GM15510 (cell line): ENCODE measurements around the gene IRS2.

Source experiments
- POLR2A ChIP-seq: IDR thresholded peaks from 3 replicates; pipeline ENCODE4 v1.6.1; 2011; ENCODE audit warnings: borderline replicate concordance; ENCODE audit not compliant: insufficient read length; ENCODE audit errors: extremely low read depth

IRS2 gene

DNA sequence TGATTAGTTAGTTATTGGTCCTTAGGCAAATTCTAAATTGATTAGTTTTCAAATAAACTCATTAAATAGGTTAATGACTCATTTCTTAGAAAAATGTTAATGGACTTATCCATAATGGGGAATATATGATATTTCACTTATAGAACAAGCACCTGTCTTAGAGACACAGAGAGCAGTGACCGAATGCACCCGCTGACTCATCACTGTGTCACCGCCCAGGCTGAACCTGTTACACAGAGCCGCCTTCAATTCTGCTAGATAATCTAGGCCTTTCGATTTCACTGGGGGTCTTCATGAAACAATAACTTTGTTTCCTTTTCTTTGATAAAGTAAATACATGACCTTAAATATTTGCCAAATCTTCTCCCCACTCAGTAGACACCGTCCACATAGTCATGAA is 13.1 kb downstream of the IRS2 start:
- TF ChIP-seq POLR2A, result no peak

DNA sequence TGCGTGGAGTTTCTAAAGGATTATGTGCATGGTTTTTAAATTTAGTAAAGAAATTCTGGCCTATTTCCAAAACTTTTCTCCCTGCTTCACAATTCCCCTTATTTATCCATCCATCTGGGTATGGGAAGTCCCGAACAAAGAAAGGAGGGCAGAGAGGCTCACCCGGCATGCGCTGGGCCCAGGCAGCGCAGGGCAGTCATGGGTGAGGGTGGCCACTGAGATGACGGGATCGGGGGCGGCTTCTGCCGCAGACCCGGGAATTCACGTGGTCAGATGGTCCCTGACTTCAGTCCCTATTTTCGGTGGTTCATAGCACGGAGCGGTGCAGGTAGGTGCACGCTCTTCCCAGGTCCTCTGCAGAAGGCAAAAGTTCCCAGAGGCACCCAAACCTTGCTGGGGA is 14.5 kb downstream of the IRS2 start:
- TF ChIP-seq POLR2A, result no peak

DNA sequence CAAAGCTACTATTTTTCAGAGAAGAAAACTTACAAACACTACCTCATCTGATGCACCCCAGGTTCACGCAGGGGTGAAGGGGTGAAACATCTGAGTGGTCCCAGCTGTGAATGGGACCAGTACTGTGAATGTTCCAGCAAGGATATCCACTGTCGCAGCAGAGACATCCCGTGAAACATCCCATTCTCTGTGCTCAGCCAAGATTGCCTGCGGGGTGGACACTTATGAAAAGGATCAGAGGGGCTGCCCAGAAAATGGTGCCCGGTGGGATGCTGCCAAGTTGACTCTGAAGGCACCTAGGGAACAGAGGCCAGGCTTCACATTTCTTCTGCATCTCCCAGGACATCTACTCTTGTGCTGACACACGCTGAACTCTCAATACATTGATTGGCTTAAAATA is 15.9 kb downstream of the IRS2 start:
- TF ChIP-seq POLR2A, result no peak

DNA sequence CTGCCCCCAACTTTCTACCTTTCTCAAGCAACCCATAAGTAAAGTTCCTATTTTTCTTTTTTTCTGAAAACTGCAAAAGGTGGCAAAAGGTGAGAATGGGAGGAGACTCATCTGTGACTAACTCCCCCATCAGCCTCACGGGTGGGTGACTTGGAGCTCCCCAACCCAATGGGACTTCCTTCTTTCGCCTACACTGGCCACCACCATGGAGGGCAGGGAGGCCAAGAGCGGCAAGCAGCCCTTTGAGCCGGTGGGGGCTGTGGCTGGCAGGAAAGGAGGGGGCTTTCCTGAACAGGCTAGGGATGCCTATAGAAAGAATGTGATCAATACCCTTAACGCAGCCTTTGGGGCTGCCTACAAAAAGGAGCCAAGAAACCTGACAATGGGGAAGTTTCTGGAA is 16.5 kb downstream of the IRS2 start:
- no peak for TF ChIP-seq POLR2A

DNA sequence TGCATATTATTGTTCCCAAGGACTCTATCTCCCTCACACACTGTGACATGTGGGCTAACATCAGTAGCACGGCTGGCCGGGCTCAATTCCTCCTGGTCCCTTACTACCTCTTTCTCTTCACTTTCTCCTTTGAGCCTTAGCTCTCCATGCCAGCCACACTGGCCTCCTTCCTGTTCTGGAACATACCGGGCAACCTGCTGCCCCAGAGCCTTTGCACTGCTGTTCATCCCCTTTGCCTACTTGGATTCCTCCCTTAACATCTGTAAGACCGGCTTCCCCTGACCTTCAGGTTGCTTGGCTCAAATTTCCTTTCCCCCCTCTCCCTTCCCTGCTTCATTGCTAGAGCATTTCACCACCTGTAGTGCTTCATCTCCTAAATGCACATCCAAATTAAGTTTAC is 17.1 kb downstream of the IRS2 start:
- TF ChIP-seq POLR2A, result no peak

DNA sequence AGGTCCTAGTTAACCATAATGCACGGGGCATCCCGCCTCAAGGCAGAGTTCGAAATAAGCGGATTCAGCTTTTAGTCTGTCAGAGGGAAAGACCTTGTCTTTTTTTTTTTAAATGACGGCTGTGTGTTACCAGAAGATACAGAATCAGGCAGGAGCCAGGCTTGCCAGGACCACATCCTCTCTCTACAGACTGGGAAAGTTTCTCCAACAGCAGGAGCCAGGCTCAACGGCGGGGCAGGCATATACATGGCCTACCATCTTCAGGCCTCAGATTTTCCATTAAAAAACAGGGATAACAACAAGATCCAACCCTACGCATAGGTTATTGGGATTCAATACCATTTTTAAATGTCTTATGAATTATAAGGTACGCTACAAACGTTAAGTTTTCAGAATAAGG is 17.8 kb downstream of the IRS2 start:
- no peak for TF ChIP-seq POLR2A

DNA sequence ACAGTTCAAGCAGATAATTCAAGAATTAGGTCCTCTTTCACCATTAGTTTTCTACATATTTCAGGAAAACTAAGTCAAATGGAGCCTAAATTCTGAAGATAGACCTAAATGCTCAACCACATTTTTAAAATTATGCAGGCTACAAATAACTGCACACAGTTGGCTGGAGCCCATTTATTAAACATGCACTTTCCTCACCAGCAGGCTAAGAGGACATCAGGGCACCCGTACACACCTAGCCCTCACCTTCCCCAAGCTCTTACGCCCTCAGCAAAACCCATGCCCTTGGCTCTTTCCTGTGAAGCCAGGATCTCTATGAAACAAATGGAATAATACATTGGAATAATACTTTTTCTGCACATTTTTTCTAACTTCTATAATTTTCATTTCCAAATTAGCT is 18.2 kb downstream of the IRS2 start:
- TF ChIP-seq POLR2A, result no peak

DNA sequence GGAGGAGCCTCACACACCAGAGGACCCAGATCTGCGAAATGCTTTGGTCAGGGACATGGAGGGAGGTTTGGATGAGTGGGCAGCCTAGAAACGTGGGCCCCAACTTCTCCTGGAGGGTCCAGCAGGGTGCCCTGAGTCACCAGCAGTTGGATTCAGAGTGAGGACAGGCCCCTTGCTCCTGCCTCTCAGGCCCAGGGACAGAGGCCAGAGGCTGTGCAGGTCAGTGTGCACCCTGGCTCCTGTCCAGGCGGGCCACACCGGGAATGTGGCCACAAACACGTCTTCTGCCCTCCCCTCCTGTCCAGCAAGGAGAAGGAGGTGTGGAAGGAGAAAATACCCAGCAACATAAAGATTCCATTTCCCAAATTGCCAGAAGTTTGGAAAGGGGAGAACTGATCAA is 19.4 kb downstream of the IRS2 start:
- TF ChIP-seq POLR2A, result no peak

DNA sequence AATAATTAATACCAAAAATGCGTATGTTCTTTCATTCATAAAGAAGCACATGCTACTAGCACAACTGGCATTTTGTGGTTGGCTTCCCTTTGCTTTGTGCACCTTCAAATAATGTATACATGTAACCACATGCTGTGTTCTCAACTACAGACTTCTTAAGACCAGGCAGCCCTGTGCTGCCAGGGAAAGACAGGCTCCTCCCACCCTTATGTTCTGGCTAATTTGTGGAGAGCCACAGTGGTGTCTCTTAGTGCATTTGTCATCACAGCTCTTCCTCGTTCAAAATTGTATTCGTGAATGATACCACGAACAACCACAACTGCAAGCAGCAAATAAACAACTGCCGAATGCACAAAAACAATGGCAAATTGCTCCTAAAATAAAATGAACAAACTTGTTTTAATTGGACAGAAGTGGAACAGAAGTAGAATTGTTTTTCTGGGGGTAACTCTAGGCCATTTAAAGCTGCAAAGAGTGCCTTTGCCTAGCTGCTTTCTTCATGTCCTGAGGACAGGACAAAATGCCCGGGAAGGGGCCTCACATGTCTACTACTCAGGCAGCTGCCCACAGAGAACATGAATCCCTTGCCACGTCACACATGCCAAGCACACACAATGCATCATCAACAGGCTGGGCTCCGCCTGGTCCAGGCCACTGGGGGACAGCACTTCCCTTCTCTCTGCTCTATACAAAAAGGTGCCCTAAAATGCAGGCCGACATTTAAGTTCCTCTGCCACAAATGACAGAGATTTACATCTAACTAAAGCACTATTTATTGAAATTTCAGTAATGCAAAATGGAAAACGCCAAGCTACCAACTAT is 21.7 kb downstream of the IRS2 start:
- no peak for TF ChIP-seq POLR2A

DNA sequence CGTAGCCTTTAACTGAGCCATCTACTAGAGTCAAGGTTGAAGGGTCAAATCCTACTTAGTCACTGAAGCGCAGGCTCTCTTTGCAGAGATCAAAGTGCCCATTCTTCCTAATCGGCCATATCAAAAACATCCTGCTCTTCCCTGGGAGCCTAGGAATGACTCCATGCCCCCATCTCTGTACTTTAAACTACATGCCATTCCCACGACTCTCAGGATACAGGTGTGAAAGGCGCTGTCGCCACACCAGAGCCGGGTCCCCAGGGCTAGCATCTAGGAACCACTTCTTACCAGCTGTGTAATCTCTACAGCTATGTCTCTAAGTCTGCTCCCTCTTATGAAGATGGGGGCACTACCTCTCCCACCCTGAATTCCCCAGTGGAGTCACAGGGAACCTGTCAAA is 22.3 kb downstream of the IRS2 start:
- TF ChIP-seq POLR2A, result no peak

DNA sequence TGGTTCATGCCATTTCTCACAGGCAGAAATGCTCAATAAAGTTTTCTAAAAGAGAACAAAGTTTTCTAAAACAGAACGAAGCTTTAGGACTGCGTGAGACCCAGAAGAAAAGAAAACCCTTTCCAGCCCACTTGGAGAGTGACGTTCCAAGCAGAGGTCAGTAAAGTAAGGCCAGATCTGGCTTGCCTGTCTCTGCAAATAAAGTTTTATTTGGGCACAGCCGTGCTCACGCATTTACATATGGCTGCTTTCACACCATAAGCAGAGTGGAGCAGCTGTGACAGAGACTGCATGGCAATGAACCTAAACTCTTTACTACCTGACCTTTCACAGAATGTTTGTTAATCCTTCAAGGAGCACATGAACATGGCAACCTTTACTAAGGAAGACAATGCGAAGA is 23.6 kb downstream of the IRS2 start:
- TF ChIP-seq POLR2A, result no peak

DNA sequence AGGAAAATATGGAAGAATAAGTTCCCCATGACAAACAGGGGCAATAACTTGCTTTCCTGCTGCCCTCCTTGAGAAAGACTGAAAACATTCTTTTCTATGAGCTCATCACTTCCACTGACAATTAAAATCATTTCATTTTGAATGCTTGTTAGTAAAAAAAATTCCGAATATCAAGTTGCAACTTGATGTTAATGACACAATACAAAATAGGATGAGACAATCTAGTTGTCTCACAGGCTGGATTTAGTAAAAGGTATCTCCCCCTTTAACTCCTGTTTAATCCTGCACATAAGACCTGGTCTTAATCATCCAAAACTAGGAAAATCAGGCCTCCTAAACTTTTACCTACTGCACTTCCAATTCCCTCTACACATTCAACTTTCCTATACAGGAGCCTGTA is 24.7 kb downstream of the IRS2 start:
- TF ChIP-seq POLR2A, result no peak

DNA sequence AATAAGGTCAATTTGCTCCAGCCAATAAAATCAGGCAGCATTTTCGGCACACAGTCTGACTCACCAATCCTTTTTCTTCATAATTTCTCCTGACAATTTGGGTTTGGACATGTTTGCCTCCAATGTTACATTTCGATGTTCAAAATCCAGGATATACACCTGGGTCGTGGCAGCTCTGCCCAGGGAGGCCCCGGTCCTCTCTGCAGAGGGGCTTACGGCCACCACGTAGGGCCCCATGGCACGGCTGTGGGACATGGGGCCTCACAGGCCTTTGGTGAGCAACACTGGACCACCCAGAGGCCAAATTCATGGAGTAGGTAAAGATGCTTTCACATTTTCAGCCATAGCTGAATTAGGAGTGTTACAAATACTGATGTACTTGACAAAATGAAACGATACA is 25.4 kb downstream of the IRS2 start:
- no peak for TF ChIP-seq POLR2A

DNA sequence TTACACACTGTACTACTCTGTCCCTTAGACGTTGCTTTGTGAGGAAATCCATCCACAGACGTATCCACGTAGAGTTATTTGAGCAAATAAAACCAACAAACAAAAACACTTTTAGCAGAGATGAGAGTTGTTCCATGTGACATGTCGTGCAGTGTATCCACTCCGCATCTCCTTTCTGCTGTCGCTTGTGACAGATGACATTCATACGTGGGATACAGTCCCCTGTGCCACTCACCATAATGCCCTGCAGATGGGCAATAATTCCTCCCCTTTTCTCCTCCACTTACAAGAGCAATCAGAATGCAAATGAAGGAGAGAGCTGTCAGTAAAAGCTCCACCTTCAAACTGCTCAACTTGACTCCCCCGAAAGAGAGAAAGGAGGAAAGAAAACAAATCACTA is 26.0 kb downstream of the IRS2 start:
- TF ChIP-seq POLR2A, result no peak

DNA sequence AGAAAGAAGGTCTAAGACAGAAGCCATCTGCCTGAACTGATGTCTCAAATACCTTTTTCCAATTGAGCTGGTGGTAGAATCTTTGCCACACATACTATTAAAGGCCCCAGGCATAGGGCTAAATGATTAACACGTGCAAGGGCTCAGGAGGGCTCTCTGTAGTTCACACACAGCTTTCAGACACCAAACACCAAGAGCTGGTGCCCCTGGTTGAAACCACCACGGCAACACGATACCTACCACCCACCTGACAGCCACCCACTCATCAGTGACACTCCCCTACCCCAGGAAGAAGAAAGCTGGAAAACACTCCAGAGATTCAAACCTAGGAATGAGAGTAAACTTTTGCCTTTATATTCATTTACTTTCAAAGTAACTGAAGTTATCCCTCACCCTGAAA is 26.8 kb downstream of the IRS2 start:
- no peak for TF ChIP-seq POLR2A

DNA sequence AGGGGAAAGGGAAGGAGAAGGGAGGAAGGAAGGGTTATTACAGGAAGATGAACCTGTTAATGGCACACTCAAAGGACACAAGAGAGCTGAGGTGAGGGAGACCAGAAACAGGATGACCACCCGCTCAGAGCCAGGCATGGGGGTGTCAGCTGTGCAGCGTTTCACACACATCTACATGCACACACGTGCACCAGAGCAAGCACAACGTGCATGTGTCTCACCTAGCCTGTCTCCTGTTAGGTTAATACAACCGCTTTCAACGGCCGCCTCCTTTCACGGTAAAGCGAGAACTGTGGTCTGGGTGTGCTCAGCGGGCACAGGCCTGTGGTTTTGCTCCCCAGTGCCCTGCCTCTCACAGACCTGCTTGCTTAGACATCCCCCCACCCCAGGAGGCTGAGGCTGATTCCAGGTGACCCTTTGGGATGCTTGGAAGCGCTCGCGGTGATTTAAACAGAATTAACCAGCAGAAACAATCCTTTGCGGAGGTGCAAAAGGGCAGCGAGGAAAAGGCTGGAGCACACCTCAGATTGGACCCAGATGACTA is 27.4 kb downstream of the IRS2 start:
- TF ChIP-seq POLR2A, result no peak
